H1 (cell line): ENCODE results near the gene SLC27A2. TPM values are rescaled to one million over a fixed set of nuclear protein-coding genes. Genes with fewer than 3 reads are reported as not detected.

Experiments
- CTCF ChIA-PET: fragments of 300-600 bp; sonication (Branson Sonifier 250); formaldehyde crosslinking; loops from one replicate; lab custom pipeline; 2021; ENCODE audit not compliant: partially characterized antibody; lab: Charles Lee
- POLR2A ChIA-PET: fragments of 300-600 bp; sonication (Branson Sonifier 250); formaldehyde crosslinking; loops from one replicate; lab custom pipeline; 2021; ENCODE audit warnings: inconsistent platforms; ENCODE audit not compliant: partially characterized antibody; lab: Charles Lee
- DNase-seq, 2 experiments: peaks; one replicate each; pipeline versions ENCODE4 v3.0.0 to v3.0.0-alpha.2; 2010 to 2022; ENCODE audit warnings: low spot score in 2 of 2, low read depth in 1 of 2, mixed read lengths in 1 of 2
- FAIRE-seq: peaks from 2 replicates; lab custom pipeline; 2011; peaks lifted over from hg19 to GRCh38; lab: Jason Lieb, UNC
- H2AFZ ChIP-seq: 2 replicates; pipeline ENCODE4 v1.8.1; 2012; ENCODE audit warnings: low read length, inconsistent platforms
- H2AK5ac ChIP-seq: 2 replicates; pipeline ENCODE4 v1.6.1; 2013; ENCODE audit warnings: low read depth, low read length
- H2BK120ac ChIP-seq: replicated peaks from 2 replicates; pipeline ENCODE3; 2013; ENCODE audit warnings: low read depth, low read length, inconsistent platforms
- H2BK12ac ChIP-seq: 2 replicates; pipeline ENCODE4 v1.6.1; 2013; ENCODE audit warnings: low read depth, low read length
- H2BK15ac ChIP-seq: 2 replicates; pipeline ENCODE4 v1.6.1; 2013; ENCODE audit warnings: low read length
- H2BK20ac ChIP-seq: 2 replicates; pipeline ENCODE4 v1.6.1; 2013; ENCODE audit warnings: low read length
- H2BK5ac ChIP-seq: 2 replicates; pipeline ENCODE4 v1.6.1; 2013; ENCODE audit warnings: low read depth, low read length
- H3K14ac ChIP-seq: 2 replicates; pipeline ENCODE4 v1.6.1; 2013; ENCODE audit warnings: inconsistent platforms; ENCODE audit not compliant: insufficient read length
- H3K18ac ChIP-seq: 2 replicates; pipeline ENCODE4 v1.6.1; 2013; ENCODE audit warnings: low read length; ENCODE audit errors: extremely low read depth
- H3K23ac ChIP-seq: 2 replicates; pipeline ENCODE4 v1.6.1; 2013; ENCODE audit warnings: inconsistent platforms; ENCODE audit not compliant: insufficient read length
- H3K23me2 ChIP-seq: 2 replicates; pipeline ENCODE4 v1.6.1; 2013; ENCODE audit warnings: low read depth, low read length
- H3K27ac ChIP-seq: 2 replicates; pipeline ENCODE4 v1.6.1; 2011; ENCODE audit warnings: low read depth, low read length, inconsistent platforms
- H3K27me3 ChIP-seq, 4 experiments: replicated peaks in 1 of 4; 1 replicate in 1 of 4; 2 replicates in 3 of 4; pipeline versions ENCODE4 v1.6.1 to v1.8.1; 2011 to 2013; ENCODE audit warnings: low read length in 3 of 4, mild to moderate bottlenecking in 3 of 4, inconsistent platforms in 2 of 4, mixed read lengths in 2 of 4, moderate library complexity in 1 of 4; ENCODE audit not compliant: control insufficient read depth in 3 of 4, insufficient read depth in 3 of 4; ENCODE audit errors: extremely low read depth in 1 of 4
- H3K36me3 ChIP-seq, 4 experiments: 2 replicates each; pipeline versions ENCODE4 v1.6.1 to v1.8.1; 2011 to 2013; ENCODE audit warnings: mild to moderate bottlenecking in 4 of 4, low read length in 3 of 4, moderate library complexity in 2 of 4, control low read depth in 1 of 4, inconsistent platforms in 1 of 4; ENCODE audit not compliant: insufficient read depth in 4 of 4, control insufficient read depth in 2 of 4
- H3K4ac ChIP-seq: replicated peaks from 2 replicates; pipeline ENCODE3; 2013; ENCODE audit warnings: low read length, low read depth, mixed read lengths, inconsistent platforms; ENCODE audit not compliant: insufficient read length
- H3K4me1 ChIP-seq, 4 experiments: replicated peaks in 1 of 4; 1 replicate in 1 of 4; 2 replicates in 3 of 4; pipeline versions ENCODE4 v1.6.1 to v1.8.1; 2011 to 2013; ENCODE audit warnings: low read length in 3 of 4, inconsistent platforms in 2 of 4, mixed read lengths in 1 of 4; ENCODE audit not compliant: insufficient read depth in 4 of 4, control insufficient read depth in 3 of 4
- H3K4me2 ChIP-seq, 2 experiments: 2 replicates each; pipeline versions ENCODE4 v1.6.1 to v1.8.1; 2011 to 2013; ENCODE audit warnings: low read depth in 2 of 2, low read length in 2 of 2, control low read depth in 1 of 2, inconsistent platforms in 1 of 2, mild to moderate bottlenecking in 1 of 2; ENCODE audit not compliant: insufficient read depth in 1 of 2
- H3K4me3 ChIP-seq, 4 experiments: fragments of 200-600, 300-600 bp in 1 of 4; sonication (generic), shearing (Covaris generic), sonication (Bioruptor Twin) in 1 of 4; 2 replicates each; pipeline versions ENCODE4 v1.5.1 to v1.8.1; 2011 to 2016; ENCODE audit warnings: low read length in 4 of 4, low read depth in 3 of 4, control low read depth in 2 of 4, inconsistent platforms in 2 of 4, mild to moderate bottlenecking in 2 of 4, mixed read lengths in 1 of 4, moderate library complexity in 1 of 4; ENCODE audit not compliant: insufficient read depth in 2 of 4; ENCODE audit errors: extremely low read depth in 1 of 4
- H3K56ac ChIP-seq: replicated peaks from 2 replicates; pipeline ENCODE3; 2013; ENCODE audit warnings: low read depth, mild to moderate bottlenecking, mixed read lengths, low read length, inconsistent platforms; ENCODE audit not compliant: insufficient read length
- H3K79me1 ChIP-seq: 2 replicates; pipeline ENCODE4 v1.6.1; 2013; ENCODE audit warnings: low read depth, low read length, control low read depth
- H3K79me2 ChIP-seq, 2 experiments: 2 replicates each; pipeline versions ENCODE4 v1.6.1 to v1.8.1; 2012 to 2013; ENCODE audit warnings: low read length in 2 of 2, mild to moderate bottlenecking in 2 of 2, inconsistent platforms in 1 of 2; ENCODE audit not compliant: insufficient read depth in 2 of 2, control insufficient read depth in 1 of 2
- H3K9ac ChIP-seq, 4 experiments: replicated peaks in 1 of 4; 1 replicate in 1 of 4; 2 replicates in 3 of 4; pipeline versions ENCODE4 v1.6.1 to v1.8.1; 2011 to 2013; ENCODE audit warnings: low read depth in 3 of 4, low read length in 3 of 4, control low read depth in 2 of 4, mild to moderate bottlenecking in 2 of 4, moderate library complexity in 2 of 4, inconsistent platforms in 1 of 4; ENCODE audit errors: extremely low read depth in 1 of 4
- H3K9me3 ChIP-seq, 2 experiments: 2 replicates each; pipeline versions ENCODE4 v1.6.1 to v1.8.1; 2012 to 2013; ENCODE audit warnings: mild to moderate bottlenecking in 2 of 2, moderate library complexity in 2 of 2, control low read depth in 1 of 2, inconsistent platforms in 1 of 2, low read depth in 1 of 2, low read length in 1 of 2, mixed read lengths in 1 of 2; ENCODE audit not compliant: insufficient read depth in 2 of 2
- H4K20me1 ChIP-seq, 2 experiments: replicated peaks in 1 of 2; 2 replicates each; pipeline versions ENCODE3 to v1.8.1; 2011 to 2013; ENCODE audit warnings: inconsistent platforms in 2 of 2, low read length in 2 of 2, mild to moderate bottlenecking in 1 of 2; ENCODE audit not compliant: insufficient read depth in 2 of 2, control insufficient read depth in 1 of 2
- H4K5ac ChIP-seq: 2 replicates; pipeline ENCODE4 v1.6.1; 2013; ENCODE audit warnings: low read length, low read depth, mixed read lengths, inconsistent platforms; ENCODE audit not compliant: insufficient read length
- H4K8ac ChIP-seq: 2 replicates; pipeline ENCODE4 v1.8.0; 2013; ENCODE audit warnings: mild to moderate bottlenecking, moderate library complexity, low read length, inconsistent platforms; ENCODE audit not compliant: insufficient read depth; ENCODE audit errors: extremely low read depth
- H4K91ac ChIP-seq: replicated peaks from 2 replicates; pipeline ENCODE3; 2013; ENCODE audit warnings: low read length, mixed read lengths, inconsistent platforms; ENCODE audit not compliant: insufficient read length
- ASH2L ChIP-seq: fragments of 200-600, 300-600 bp; sonication (generic); IDR thresholded peaks from one replicate; pipeline ENCODE4 v1.7.1; 2017; ENCODE audit warnings: low read length
- CBX8 ChIP-seq: fragments of 300-800, 300-1000 bp; sonication (generic); IDR thresholded peaks from 2 replicates; pipeline ENCODE4 v1.7.1; 2016; ENCODE audit warnings: low read depth, low read length, borderline replicate concordance
- E2F6 ChIP-seq: IDR thresholded peaks from 2 replicates; pipeline ENCODE4 v1.6.1; 2012; ENCODE audit warnings: inconsistent platforms
- EP300 ChIP-seq, 2 experiments: IDR thresholded peaks; 1 replicate in 1 of 2; 2 replicates in 1 of 2; pipeline ENCODE4 v1.6.1; 2011 to 2012; ENCODE audit warnings: low read depth in 2 of 2, low read length in 2 of 2, mild to moderate bottlenecking in 2 of 2, borderline replicate concordance in 1 of 2, inconsistent platforms in 1 of 2, moderate library complexity in 1 of 2
- EZH2 ChIP-seq: fragments of 200-600 bp; sonication (generic); IDR thresholded peaks from 2 replicates; pipeline ENCODE4 v1.7.1; 2012; ENCODE audit warnings: low read depth, mild to moderate bottlenecking, moderate library complexity, low read length, inconsistent platforms; ENCODE audit not compliant: severe bottlenecking
- GABPA ChIP-seq: IDR thresholded peaks from 2 replicates; pipeline ENCODE4 v1.6.1; 2011; ENCODE audit warnings: mild to moderate bottlenecking, low read length, moderate library complexity, borderline replicate concordance; ENCODE audit not compliant: insufficient read depth
- KDM5A ChIP-seq: fragments of 200-600 bp; IDR thresholded peaks from 2 replicates; pipeline ENCODE4 v1.7.1; 2012; ENCODE audit warnings: mild to moderate bottlenecking, low read length, inconsistent platforms, mixed read lengths
- MAX ChIP-seq: IDR thresholded peaks from 2 replicates; pipeline ENCODE4 v1.6.1; 2012; ENCODE audit warnings: inconsistent platforms
- NRF1 ChIP-seq: IDR thresholded peaks from 2 replicates; pipeline ENCODE4 v1.6.1; 2011; ENCODE audit warnings: mild to moderate bottlenecking, low read depth, low read length, improper control_type of control experiment
- SRF ChIP-seq: IDR thresholded peaks from 2 replicates; pipeline ENCODE4 v1.6.1; 2011; ENCODE audit warnings: mild to moderate bottlenecking, low read depth, low read length, moderate library complexity
- YY1 ChIP-seq: IDR thresholded peaks from 2 replicates; pipeline ENCODE4 v1.6.1; 2011; ENCODE audit warnings: low read depth, mild to moderate bottlenecking, low read length
- WGBS, 2 experiments: shearing (Covaris generic) in 1 of 2; methylation state at CpG; one replicate each; pipeline versions ENCODE4 v1.1.6 to v1.1.7; 2013 to 2015; ENCODE audit warnings: low lambda C conversion rate in 2 of 2, mixed read lengths in 2 of 2, inconsistent platforms in 1 of 2, low coverage in 1 of 2, missing lambda C conversion rate in 1 of 2; ENCODE audit not compliant: insufficient replicate concordance in 2 of 2, insufficient coverage in 1 of 2, insufficient read length in 1 of 2; ENCODE audit errors: extremely low coverage in 1 of 2, missing lambda C conversion rate in 1 of 2; 5-methylcytosine and 5-hydroxymethylcytosine counted together
- polyA plus RNA-seq, 7 experiments: library from polyadenylated mRNA; depleted of rRNA in 3 of 7; stranded (reverse) in 5 of 7; unstranded in 2 of 7; fragments of >200 nt in 5 of 7; fragments of 200-250 nt in 2 of 7; gene quantifications; 1 replicate in 5 of 7; 2 replicates in 1 of 7; 4 replicates in 1 of 7; pipeline versions ENCODE4 v1.2.1 to v1.2.3, GENCODE V29; 2011 to 2013; ENCODE audit warnings: missing spikeins in 2 of 7, mixed read lengths in 2 of 7
- total RNA-seq: library from RNA; stranded (reverse); fragmentation: NEBNext Ultra II Directional; extraction: Animal tissue kit (Norgen Biotek cat#: 25700); gene quantifications from 2 replicates; pipeline ENCODE4 v1.2.1, GENCODE V29; 2021
- TF ChIP-seq, protein P1 (sequence below): IDR thresholded peaks from 2 replicates; pipeline ENCODE4 v1.6.1; 2011; ENCODE audit warnings: low read depth, mild to moderate bottlenecking, low read length; ENCODE audit not compliant: insufficient read depth

Gene SLC27A2
- total and polyA plus RNA-seq, 2 of the 8 experiments (the other 6 are each of a cell fraction or from before 2014, with no cell fraction given), result 5.6 to 5.8 TPM

DNA sequence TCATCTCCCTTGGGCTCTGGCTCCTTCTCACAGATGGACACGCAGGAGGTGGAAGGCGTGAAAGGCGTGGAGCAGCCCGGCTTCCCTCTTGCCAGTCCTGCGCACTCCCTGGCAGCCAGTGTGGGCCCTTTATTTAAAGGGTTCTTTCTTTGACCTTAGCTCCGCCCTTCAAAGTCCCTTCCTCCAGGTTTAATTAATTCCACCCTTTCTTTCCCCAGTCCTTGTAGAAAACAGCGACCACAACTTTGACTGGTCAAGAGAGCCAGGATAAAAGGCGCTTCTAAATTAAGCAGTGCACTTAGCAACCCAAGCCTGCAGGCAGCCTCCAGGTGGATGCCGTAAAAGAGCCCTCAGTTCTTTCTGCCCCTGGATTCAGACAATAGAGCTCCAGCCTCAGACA is 83.6 kb downstream of the SLC27A2 start, which contains the start of gene HDC:
HDC (minus strand) TSS at position 107 of the 400 bp plus-strand sequence; CDS start at position 4, 103 bp downstream.
- Histone ChIP-seq H3K14ac (no peak within 1 kb of the TSS), H3K18ac (no peak within 1 kb of the TSS; the same call in none of the 2 replicates), H2BK20ac (no peak within 1 kb of the TSS), H2AFZ (peak within 1 kb of the TSS; percentile 55; the same call in 1 of the 2 replicates), H3K23me2 (no peaks in the 10 kb centered on the region), H3K4ac (no peak within 1 kb of the TSS), H3K9me3 (no peaks in the 10 kb centered on the region), H3K79me2 (no peaks in the 10 kb centered on the region), H3K23ac (no peak within 1 kb of the TSS), H3K36me3 (no peaks in the 10 kb centered on the region), H3K4me1 (peaks cover 0 to 4% (median 1%) of the 10 kb centered on the region in 4 experiments; a peak in 3 of 7 replicates), H4K8ac (no peak within 1 kb of the TSS; the same call in 1 of the 2 replicates), H3K56ac (no peak within 1 kb of the TSS), H3K9ac (no peak within 1 kb of the TSS), H2BK5ac (no peak within 1 kb of the TSS), H2BK12ac (no peak within 1 kb of the TSS), H3K27me3 (no peaks in the 10 kb centered on the region), H3K27ac (no peak within 1 kb of the TSS), H3K4me3 (no peak within 1 kb of the TSS), H4K20me1 (no peaks in the 10 kb centered on the region), H4K91ac (no peak within 1 kb of the TSS), H2BK120ac (no peak within 1 kb of the TSS), H2BK15ac (no peak within 1 kb of the TSS), H3K4me2 (0 out of 4 replicates have a peak within 1 kb of the TSS, but pooled peaks of 1 of the 2 experiments have one; percentile 44), H2AK5ac (no peak within 1 kb of the TSS), H4K5ac (no peak within 1 kb of the TSS), H3K79me1 (no peaks in the 10 kb centered on the region)
- CTCF ChIA-PET, result interaction anchor here (0.6 to 1.2 kb wide), 2 partner anchors 118 to 578 kb away, joined by 3 read pairs; no protein-coding TSS in a partner anchor
- 62% methylated on average over 9 of the region's 9 CpGs; no CpG with 5 or more reads in 1 of the 2 experiments for WGBS, 2 experiments
- no peak for DNase-seq
- TF ChIP-seq EZH2, result no peak
- TF ChIP-seq ASH2L, result no peak
- no peak for TF ChIP-seq SRF
- TF ChIP-seq NRF1, result no peak
- TF ChIP-seq KDM5A, result no peak
- TF ChIP-seq E2F6, result no peak
- no peak for TF ChIP-seq CBX8
- no peak for TF ChIP-seq MAX
- TF ChIP-seq, protein P1, sequence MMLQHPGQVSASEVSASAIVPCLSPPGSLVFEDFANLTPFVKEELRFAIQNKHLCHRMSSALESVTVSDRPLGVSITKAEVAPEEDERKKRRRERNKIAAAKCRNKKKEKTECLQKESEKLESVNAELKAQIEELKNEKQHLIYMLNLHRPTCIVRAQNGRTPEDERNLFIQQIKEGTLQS, result no peak
- no peak for TF ChIP-seq YY1
- TF ChIP-seq GABPA, result no peak
- no peak for TF ChIP-seq EP300 (IDR thresholded peaks at IDR 0.05; ENCODE audit: borderline replicate concordance in 1 of 2, low read depth in 2 of 2, low read length in 2 of 2)
- no peak for FAIRE-seq
- POLR2A ChIA-PET, result no interaction called here
